Endothelial cell of umbilical vein (primary cell): Measurements from ENCODE around the gene NFYC. TPM values are rescaled to one million over a fixed set of nuclear protein-coding genes. Genes with fewer than 3 reads are reported as not detected.

Experiments used
- BruUV-seq: library from RNA; stranded (reverse); fragments of 400-500 nt; replicated peaks from 2 replicates; lab custom pipeline; 2021; lab: Mats Ljungman, UMichigan
- CTCF ChIA-PET: fragments of 300-600, 350-600 bp; sonication (Branson Sonifier 250); formaldehyde crosslinking; loops from one replicate; lab custom pipeline; 2021; ENCODE audit warnings: antibody characterized with exemption, inconsistent platforms; lab: Charles Lee
- POLR2A ChIA-PET: fragments of 300-600, 350-600 bp; sonication (Branson Sonifier 250); formaldehyde crosslinking; loops from one replicate; lab custom pipeline; 2021; ENCODE audit warnings: antibody characterized with exemption, inconsistent platforms; lab: Charles Lee
- DNase-seq: peaks from one replicate; pipeline ENCODE4 v3.0.0-alpha.2; 2011; ENCODE audit warnings: low read depth, low spot score
- FAIRE-seq: peaks from 2 replicates; lab custom pipeline; 2011; peaks lifted over from hg19 to GRCh38; lab: Jason Lieb, UNC
- H2AFZ ChIP-seq: 2 replicates; pipeline ENCODE4 v1.6.0; 2012; ENCODE audit warnings: low read depth, low read length, control low read depth, inconsistent platforms
- H3K27ac ChIP-seq: 2 replicates; pipeline ENCODE4 v1.5.1; 2011; ENCODE audit warnings: low read depth, mild to moderate bottlenecking, control low read depth, low read length, moderate library complexity; ENCODE audit not compliant: insufficient read depth
- H3K27me3 ChIP-seq, 2 experiments: 2 replicates each; pipeline versions ENCODE4 v1.6.0 to v1.6.1; 2011; ENCODE audit warnings: low read length in 2 of 2, mixed read lengths in 1 of 2; ENCODE audit not compliant: control insufficient read depth in 2 of 2, insufficient read depth in 2 of 2
- H3K36me3 ChIP-seq, 2 experiments: 2 replicates in 1 of 2; 3 replicates in 1 of 2; pipeline ENCODE4 v1.5.1; 2011; ENCODE audit warnings: low read length in 2 of 2, mild to moderate bottlenecking in 1 of 2, moderate library complexity in 1 of 2; ENCODE audit not compliant: control insufficient read depth in 2 of 2, insufficient read depth in 2 of 2; ENCODE audit errors: extremely low read depth in 1 of 2
- H3K4me1 ChIP-seq: 3 replicates; pipeline ENCODE4 v1.5.1; 2011; ENCODE audit warnings: mild to moderate bottlenecking, low read length; ENCODE audit not compliant: control insufficient read depth, insufficient read depth; ENCODE audit errors: extremely low read depth
- H3K4me2 ChIP-seq: 2 replicates; pipeline ENCODE4 v1.6.1; 2011; ENCODE audit warnings: low read length, control low read depth, mixed read lengths; ENCODE audit not compliant: insufficient read depth
- H3K4me3 ChIP-seq, 3 experiments: fragments of 200-600 bp in 1 of 3; sonication (generic), shearing (Covaris generic) in 1 of 3; replicated peaks in 1 of 3; 2 replicates each; pipeline ENCODE4 v1.5.1; 2011 to 2016; ENCODE audit warnings: control low read depth in 3 of 3, low read length in 3 of 3, mild to moderate bottlenecking in 2 of 3, inconsistent platforms in 1 of 3, low read depth in 1 of 3, moderate library complexity in 1 of 3; ENCODE audit not compliant: insufficient read depth in 1 of 3
- H3K79me2 ChIP-seq: 2 replicates; pipeline ENCODE4 v1.6.0; 2012; ENCODE audit warnings: low read length, inconsistent platforms; ENCODE audit not compliant: control insufficient read depth, insufficient read depth
- H3K9ac ChIP-seq: replicated peaks from 2 replicates; pipeline ENCODE3; 2011; ENCODE audit warnings: low read length, control low read depth; ENCODE audit not compliant: insufficient read depth; ENCODE audit errors: extremely low read depth
- H3K9me1 ChIP-seq: replicated peaks from 3 replicates; pipeline ENCODE4 v1.6.0; 2011; ENCODE audit warnings: mild to moderate bottlenecking, low read length; ENCODE audit not compliant: control insufficient read depth, insufficient read depth; ENCODE audit errors: extremely low read depth
- H3K9me3 ChIP-seq: replicated peaks from 2 replicates; pipeline ENCODE4 v1.5.1; 2012; ENCODE audit warnings: low read length, inconsistent platforms; ENCODE audit not compliant: control insufficient read depth, insufficient read depth
- H4K20me1 ChIP-seq: replicated peaks from 2 replicates; pipeline ENCODE3; 2011; ENCODE audit warnings: mild to moderate bottlenecking, low read length; ENCODE audit not compliant: control insufficient read depth, insufficient read depth; ENCODE audit errors: extremely low read depth
- CTCF ChIP-seq, 2 donors: IDR thresholded peaks; 1 replicate in 1 of 2; 2 replicates in 1 of 2; pipeline ENCODE4 v1.5.1; 2011; ENCODE audit warnings: low read length in 2 of 2, mild to moderate bottlenecking in 2 of 2, moderate library complexity in 2 of 2, control low read depth in 1 of 2, inconsistent platforms in 1 of 2, low read depth in 1 of 2; ENCODE audit not compliant: insufficient read depth in 1 of 2; ENCODE audit errors: extremely low read depth in 1 of 2
- EZH2 ChIP-seq: IDR thresholded peaks from 2 replicates; pipeline ENCODE4 v1.6.1; 2012; ENCODE audit warnings: borderline replicate concordance, low read depth, mild to moderate bottlenecking, moderate library complexity, low read length, inconsistent platforms; ENCODE audit not compliant: severe bottlenecking
- FOS ChIP-seq: IDR thresholded peaks from 2 replicates; pipeline ENCODE4 v1.6.1; 2011; ENCODE audit warnings: mild to moderate bottlenecking, low read length, moderate library complexity, borderline replicate concordance; ENCODE audit not compliant: insufficient read depth
- GATA2 ChIP-seq: IDR thresholded peaks from 2 replicates; pipeline ENCODE4 v1.7.0; 2011; ENCODE audit warnings: low read depth, mild to moderate bottlenecking, moderate library complexity, mixed read lengths, low read length; ENCODE audit not compliant: insufficient read length, insufficient read depth
- JUN ChIP-seq: IDR thresholded peaks from 2 replicates; pipeline ENCODE4 v1.6.1; 2011; ENCODE audit warnings: borderline replicate concordance, low read depth; ENCODE audit not compliant: insufficient read length, insufficient read depth
- MAX ChIP-seq: IDR thresholded peaks from 2 replicates; pipeline ENCODE4 v1.6.1; 2011; ENCODE audit not compliant: insufficient read depth, insufficient read length
- MYC ChIP-seq: IDR thresholded peaks from one replicate; pipeline ENCODE4 v1.6.1; 2011; ENCODE audit warnings: mild to moderate bottlenecking, low read depth, low read length
- POLR2A ChIP-seq: IDR thresholded peaks from 2 replicates; pipeline ENCODE4 v1.6.1; 2012; ENCODE audit warnings: low read depth, mild to moderate bottlenecking, control low read depth, low read length
- POLR2AphosphoS5 ChIP-seq: IDR thresholded peaks from 2 replicates; pipeline ENCODE4 v1.6.1; 2012; ENCODE audit warnings: low read depth, mild to moderate bottlenecking, control low read depth, low read length, moderate library complexity; ENCODE audit not compliant: insufficient read depth
- dilution Hi-C: fragments of 300-500 bp; cut with MboI; formaldehyde crosslinking; loops from one replicate; pipeline ENCODE4 v1.15.0; 2019; ENCODE audit warnings: low sequenced_read_pairs; ENCODE audit not compliant: extremely low pct_ligation_motif_present
- intact Hi-C: fragments of 100-400 bp; cut with micrococcal nuclease; formaldehyde crosslinking; loops from one replicate; pipeline ENCODE4 v1.10.0; 2022
- polyA plus RNA-seq, 4 experiments: library from polyadenylated mRNA; depleted of rRNA in 3 of 4; stranded (reverse) in 3 of 4; unstranded in 1 of 4; fragments of >200 nt; gene quantifications; 2 replicates each; pipeline versions ENCODE4 v1.2.1 to v1.2.3, GENCODE V29; 2011 to 2012; ENCODE audit warnings: missing spikeins in 1 of 4
- total RNA-seq: library from RNA; stranded (reverse); gene quantifications from 2 replicates; pipeline ENCODE4 v1.2.3, GENCODE V29; 2021

Gene NFYC
- total and polyA plus RNA-seq, 2 donors (not counting 3 experiments of a cell fraction or from before 2014, with no cell fraction given): 51.1 to 81.7 TPM

GRCh38 chr1:40795811-40796586, 104.5 kb downstream of the NFYC start:
- dilution Hi-C loops: no loop called here
- CTCF ChIA-PET: interaction anchor here (1.0 to 2.7 kb wide), 3 partner anchors 14 to 155 kb away, joined by 3 to 19 read pairs (median 3); no protein-coding TSS in a partner anchor
- no peak for FAIRE-seq

More at GRCh38 chr1:40795811-40796586, 104.5 kb downstream of the NFYC start:
- H3K27me3 ChIP-seq: peaks cover 0 to 14% of the 10 kb centered on the region in 2 experiments
- H3K9me3 ChIP-seq: no peaks in the 10 kb centered on the region
- H3K4me1 ChIP-seq: peaks cover 7% of the 10 kb centered on the region
- no peaks in the 10 kb centered on the region for H3K79me2 ChIP-seq
- H3K4me2 ChIP-seq: no peak overlapping the region
- TF ChIP-seq MAX: no peak
- TF ChIP-seq EZH2: no peak
- no peak for TF ChIP-seq MYC
- no peak for TF ChIP-seq CTCF (IDR thresholded peaks at IDR 0.05; ENCODE audit: extremely low read depth in 1 of 2, insufficient read depth in 1 of 2, low read depth in 1 of 2, low read length in 2 of 2)
- TF ChIP-seq POLR2AphosphoS5: no peak
- TF ChIP-seq FOS: no peak
- TF ChIP-seq POLR2A: no peak
- no peak for TF ChIP-seq JUN
- no peak for TF ChIP-seq GATA2
- H2AFZ ChIP-seq: no peak overlapping the region
- intact Hi-C loops: no loop called here
- H3K36me3 ChIP-seq: no peaks in the 10 kb centered on the region
- H3K4me3 ChIP-seq: no peak overlapping the region
- no peak overlapping the region for H3K9ac ChIP-seq
- H4K20me1 ChIP-seq: no peaks in the 10 kb centered on the region
- no TSS peak for BruUV-seq
- POLR2A ChIA-PET: interaction anchor here (0.6 kb wide), 1 partner anchor 104 kb away, joined by 3 read pairs; the partner anchor contains the start of gene NFYC
- H3K27ac ChIP-seq: no peak overlapping the region
- H3K9me1 ChIP-seq: no peaks in the 10 kb centered on the region
- no peak for DNase-seq
